Activated CD8-positive, alpha-beta T cell treated with anti-CD3 and anti-CD28 coated beads for 36 hours (primary cell): ENCODE measurements around the gene NISCH. TPM values are rescaled to one million over a fixed set of nuclear protein-coding genes. Genes with fewer than 3 reads are reported as not detected.

Experiments
- ATAC-seq: fragments of 200-7000 bp; cut with Tn5 transposase; one replicate; pipeline ENCODE4 v1.10.0; 2021; ENCODE audit warnings: mild to moderate bottlenecking, moderate library complexity
- CTCF ChIA-PET: fragments of 350-600 bp; sonication (Branson Sonifier 250); formaldehyde crosslinking; loops from one replicate; lab custom pipeline; 2021; ENCODE audit warnings: antibody characterized with exemption; lab: Charles Lee
- POLR2A ChIA-PET: fragments of 350-600 bp; sonication (Branson Sonifier 250); formaldehyde crosslinking; loops from one replicate; lab custom pipeline; 2021; ENCODE audit warnings: antibody characterized with exemption; lab: Charles Lee
- DNase-seq: peaks from one replicate; pipeline ENCODE4 v3.0.0-alpha.2; 2020
- H3K27ac Mint-ChIP-seq: one replicate; pipeline ENCODE4 v1.8.0; 2021; ENCODE audit warnings: mild to moderate bottlenecking, mixed read lengths
- H3K27me3 Mint-ChIP-seq: one replicate; pipeline ENCODE4 v1.8.0; 2021; ENCODE audit warnings: mixed read lengths
- H3K36me3 Mint-ChIP-seq: one replicate; pipeline ENCODE4 v1.8.0; 2021; ENCODE audit warnings: low read depth, mixed read lengths
- H3K4me1 Mint-ChIP-seq: one replicate; pipeline ENCODE4 v1.8.0; 2021; ENCODE audit warnings: low read depth, mixed read lengths
- H3K4me3 Mint-ChIP-seq: one replicate; pipeline ENCODE4 v1.8.0; 2021; ENCODE audit warnings: mild to moderate bottlenecking, moderate library complexity, mixed read lengths
- H3K9me3 Mint-ChIP-seq: one replicate; pipeline ENCODE4 v1.8.0; 2021; ENCODE audit warnings: mixed read lengths
- CTCF ChIP-seq: fragments of 200-600 bp; IDR thresholded peaks from one replicate; pipeline ENCODE4 v1.8.0; 2022; ENCODE audit warnings: antibody characterized with exemption, mild to moderate bottlenecking
- intact Hi-C: fragments of 100-400 bp; cut with micrococcal nuclease; formaldehyde crosslinking; loops from one replicate; pipeline ENCODE4 v1.10.0; 2022
- total RNA-seq, 2 experiments: library from RNA; stranded (reverse); gene quantifications; one replicate each; pipeline ENCODE4 v1.2.3, GENCODE V29; 2021

NISCH gene
- total RNA-seq, 2 experiments from 2014 or later: 57.1 to 57.4 TPM

GRCh38 chr3:52530918-52531826 is 75.8 kb downstream of the NISCH start:
- H3K9me3 Mint-ChIP-seq: no peaks in the 10 kb centered on the region
- H3K4me1 Mint-ChIP-seq: peaks cover 15% of the 10 kb centered on the region
- H3K4me3 Mint-ChIP-seq: no peak overlapping the region
- H3K27me3 Mint-ChIP-seq: no peaks in the 10 kb centered on the region
- POLR2A ChIA-PET: interaction anchor here (0.6 kb wide), 1 partner anchor 47 kb away, joined by 3 read pairs; no protein-coding TSS in a partner anchor
- no peak overlapping the region for H3K27ac Mint-ChIP-seq
- peaks cover 4% of the 10 kb centered on the region for H3K36me3 Mint-ChIP-seq
- DNase-seq (no peak), ATAC-seq (no peak)
- TF ChIP-seq CTCF: no peak
- intact Hi-C loops: loop anchor here (10.0 kb wide), 1 partner anchor 154 kb away; the partner anchor contains the start of genes GNL3 and PBRM1
- CTCF ChIA-PET: no interaction called here

- DNase-seq (no peak), ATAC-seq (no peak)
- peak overlapping the region; percentile 84 for H3K4me3 Mint-ChIP-seq
- H3K36me3 Mint-ChIP-seq: peaks cover 7% of the 10 kb centered on the region
- intact Hi-C loops: loop anchor here (10.0 kb wide), 1 partner anchor 153 kb away; the partner anchor contains the start of genes GNL3 and PBRM1
- peak overlapping the region; percentile 67 for H3K27ac Mint-ChIP-seq
- CTCF ChIA-PET: no interaction called here
- H3K4me1 Mint-ChIP-seq: peaks cover 16% of the 10 kb centered on the region
- POLR2A ChIA-PET: interaction anchor here (0.6 kb wide), 2 partner anchors 42 to 46 kb away, joined by 3 read pairs; no protein-coding TSS in a partner anchor
- no peaks in the 10 kb centered on the region for H3K27me3 Mint-ChIP-seq
- TF ChIP-seq CTCF: no peak
- H3K9me3 Mint-ChIP-seq: no peaks in the 10 kb centered on the region
Observed at GRCh38 chr3:52531860-52532516, 76.6 kb downstream of the NISCH start.

- H3K4me3 Mint-ChIP-seq: peak overlapping the region; percentile 84
- no peak for TF ChIP-seq CTCF
- no peak for ATAC-seq
- peak overlapping the region; percentile 67 for H3K27ac Mint-ChIP-seq
- peaks cover 9% of the 10 kb centered on the region for H3K36me3 Mint-ChIP-seq
- DNase-seq: peak; percentile 72
- H3K27me3 Mint-ChIP-seq: no peaks in the 10 kb centered on the region
- peaks cover 18% of the 10 kb centered on the region for H3K4me1 Mint-ChIP-seq
- CTCF ChIA-PET: no interaction called here
- intact Hi-C loops: loop anchor here (10.0 kb wide), 1 partner anchor 152 kb away; the partner anchor contains the start of genes GNL3 and PBRM1
- no peaks in the 10 kb centered on the region for H3K9me3 Mint-ChIP-seq
- POLR2A ChIA-PET: interaction anchor here (0.6 to 1.0 kb wide), 2 partner anchors 43 to 72 kb away, joined by 3 read pairs; no protein-coding TSS in a partner anchor
Observed at GRCh38 chr3:52532517-52532837, 77.1 kb downstream of the NISCH start.

- Mint-ChIP-seq H3K4me1 (peaks cover 24% of the 10 kb centered on the region), H3K27me3 (no peaks in the 10 kb centered on the region), H3K9me3 (no peaks in the 10 kb centered on the region), H3K36me3 (peaks cover 11% of the 10 kb centered on the region), H3K4me3 (peak overlapping the region; percentile 84), H3K27ac (peak overlapping the region; percentile 67)
- no peak for ATAC-seq
- ChIA-PET CTCF (no interaction called here), POLR2A (interaction anchor here (0.6 to 1.0 kb wide), 4 partner anchors 72 to 154 kb away, joined by 3 to 4 read pairs (median 3); no protein-coding TSS in a partner anchor)
- peak; percentile 45 for DNase-seq
- intact Hi-C loops: loop anchor here (10.0 kb wide), 1 partner anchor 152 kb away; the partner anchor contains the start of genes GNL3 and PBRM1
- TF ChIP-seq CTCF: no peak
Observed at GRCh38 chr3:52532838-52533622, 77.6 kb downstream of the NISCH start.
